ENCODE data around the gene HBA2.
"Not testable (repeated sequence)": the region's sequence is repeated elsewhere in the genome, so short reads cannot be mapped to it uniquely, and the experiment has no call there.

HBA2 gene

DNA sequence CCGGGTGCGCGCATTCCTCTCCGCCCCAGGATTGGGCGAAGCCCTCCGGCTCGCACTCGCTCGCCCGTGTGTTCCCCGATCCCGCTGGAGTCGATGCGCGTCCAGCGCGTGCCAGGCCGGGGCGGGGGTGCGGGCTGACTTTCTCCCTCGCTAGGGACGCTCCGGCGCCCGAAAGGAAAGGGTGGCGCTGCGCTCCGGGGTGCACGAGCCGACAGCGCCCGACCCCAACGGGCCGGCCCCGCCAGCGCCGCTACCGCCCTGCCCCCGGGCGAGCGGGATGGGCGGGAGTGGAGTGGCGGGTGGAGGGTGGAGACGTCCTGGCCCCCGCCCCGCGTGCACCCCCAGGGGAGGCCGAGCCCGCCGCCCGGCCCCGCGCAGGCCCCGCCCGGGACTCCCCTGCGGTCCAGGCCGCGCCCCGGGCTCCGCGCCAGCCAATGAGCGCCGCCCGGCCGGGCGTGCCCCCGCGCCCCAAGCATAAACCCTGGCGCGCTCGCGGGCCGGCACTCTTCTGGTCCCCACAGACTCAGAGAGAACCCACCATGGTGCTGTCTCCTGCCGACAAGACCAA, at the start of gene HBA2:
HBA2 (plus strand) TSS at position 503 of the 568 bp plus-strand sequence; CDS start at position 540, 37 bp downstream.
- DNase-seq, result not testable (repeated sequence)

DNA sequence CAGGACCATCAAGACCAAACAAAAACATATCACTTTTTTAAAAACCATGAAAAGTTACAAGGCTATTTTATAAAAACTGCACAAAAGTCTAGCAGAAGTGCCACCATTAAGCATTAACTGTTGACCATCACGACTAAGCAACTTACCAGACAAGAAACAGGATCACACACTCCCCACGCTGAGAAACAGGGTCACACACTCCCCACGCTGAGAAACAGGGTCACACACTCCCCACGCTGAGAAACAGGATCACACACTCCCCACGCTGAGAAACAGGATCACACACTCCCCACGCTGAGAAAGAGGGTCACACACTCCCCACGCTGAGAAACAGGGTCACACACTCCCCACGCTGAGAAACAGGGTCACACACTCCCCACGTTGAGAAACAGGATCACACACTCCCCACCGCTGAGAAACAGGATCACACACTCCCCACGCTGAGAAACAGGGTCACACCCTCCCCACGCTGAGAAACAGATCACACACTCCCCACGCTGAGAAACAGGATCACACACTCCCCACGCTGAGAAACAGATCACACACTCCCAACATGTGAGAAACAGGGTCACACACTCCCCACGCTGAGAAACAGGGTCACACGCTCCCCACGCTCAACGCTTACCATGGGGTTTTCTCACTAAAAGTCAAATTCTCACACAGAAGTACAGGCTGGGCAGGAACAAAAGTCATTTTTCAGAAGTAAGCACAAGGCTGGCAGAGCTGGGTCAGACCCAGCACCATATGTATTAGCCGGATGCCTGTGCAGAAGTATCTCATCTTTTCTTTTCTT, 48.9 kb upstream of the HBA2 start:
- not testable (repeated sequence) for DNase-seq

DNA sequence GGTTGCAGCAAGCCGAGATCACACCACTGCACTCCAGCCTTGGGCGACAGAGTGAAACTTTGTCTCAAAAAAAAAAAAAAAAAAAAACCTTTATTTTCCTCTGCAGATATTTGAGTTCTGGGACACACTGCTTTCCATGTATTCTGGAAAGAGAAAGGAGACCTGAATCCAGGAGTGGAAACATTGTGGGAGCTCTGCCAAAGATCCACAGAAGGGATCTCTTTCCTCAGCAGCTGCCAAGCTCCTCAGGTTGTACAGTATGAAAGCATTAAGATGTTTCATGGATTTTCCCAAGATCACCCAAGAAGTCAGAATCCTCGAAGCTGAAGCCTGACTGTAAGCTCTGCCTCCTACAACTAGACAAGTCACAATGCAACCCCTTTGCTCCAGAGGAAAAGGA, 47.7 kb upstream of the HBA2 start:
- DNase-seq, result no peak

DNA sequence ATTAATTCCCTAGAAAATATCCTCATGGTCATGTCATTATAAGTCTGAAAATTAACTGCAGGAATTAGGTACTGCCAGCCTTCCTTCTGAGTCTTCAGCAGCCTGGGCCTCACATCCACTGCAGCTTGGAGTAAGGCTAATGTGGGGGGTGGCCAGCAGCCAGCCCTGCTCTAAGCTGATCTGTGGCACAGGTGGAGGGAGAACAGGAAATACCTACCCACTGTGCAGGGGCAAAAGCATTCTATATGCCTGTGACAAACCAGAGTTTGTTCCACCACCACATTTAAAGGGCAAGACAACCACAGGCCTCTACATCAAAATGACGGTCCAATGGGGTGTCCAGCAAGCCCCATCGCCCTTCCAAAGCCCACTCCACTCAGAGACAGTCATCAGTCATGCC, 43.6 kb upstream of the HBA2 start:
- DNase-seq, result no peak

DNA sequence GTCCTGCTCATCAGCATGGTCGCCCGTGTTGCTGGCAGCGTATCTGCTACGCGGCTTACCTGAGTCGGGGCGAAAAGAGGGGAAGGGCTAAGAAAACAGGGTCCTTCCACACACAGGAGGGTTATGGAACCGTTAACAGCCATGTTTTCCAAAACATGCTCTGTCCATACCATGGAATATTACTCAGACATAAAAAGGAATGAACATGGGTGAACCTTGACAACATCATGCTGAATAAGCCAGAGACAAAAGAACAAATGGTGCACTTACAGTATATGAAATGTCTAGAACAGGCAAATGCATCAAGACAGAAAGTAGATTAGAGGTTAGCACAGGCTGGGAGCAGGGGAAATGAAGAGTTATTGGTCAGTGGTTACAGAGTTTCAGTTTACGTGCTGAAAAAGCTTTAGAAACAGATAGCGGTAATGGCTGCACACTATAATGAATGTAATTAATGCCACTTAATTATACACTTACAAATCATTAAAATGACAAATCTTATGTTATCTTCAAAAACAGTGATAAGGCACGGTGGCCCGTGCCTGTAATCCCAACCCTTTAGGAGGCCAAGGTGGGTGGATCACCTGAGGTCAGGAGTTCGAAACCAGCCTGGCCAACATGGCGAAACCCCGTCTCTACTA, 42.0 kb upstream of the HBA2 start:
- DNase-seq, result no peak

DNA sequence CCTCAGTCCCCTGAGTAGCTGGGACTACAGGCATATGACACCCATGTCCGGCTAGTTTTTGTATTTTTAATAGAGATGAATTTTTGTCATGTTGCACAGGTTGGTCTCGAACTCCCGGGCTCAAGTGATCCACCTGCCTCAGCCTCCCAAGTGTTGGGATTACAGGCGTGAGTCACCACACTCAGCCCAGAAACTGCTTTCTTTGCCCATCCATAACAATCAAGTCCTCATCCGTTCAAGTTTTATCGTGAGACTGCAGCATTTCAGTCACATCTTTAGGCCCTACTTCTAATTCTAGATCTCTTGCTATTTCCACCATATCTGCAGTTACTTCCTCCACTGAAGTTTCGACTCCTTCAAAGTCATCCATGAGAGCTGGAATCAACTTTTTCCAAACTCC, 40.6 kb upstream of the HBA2 start:
- DNase-seq, result no peak

DNA sequence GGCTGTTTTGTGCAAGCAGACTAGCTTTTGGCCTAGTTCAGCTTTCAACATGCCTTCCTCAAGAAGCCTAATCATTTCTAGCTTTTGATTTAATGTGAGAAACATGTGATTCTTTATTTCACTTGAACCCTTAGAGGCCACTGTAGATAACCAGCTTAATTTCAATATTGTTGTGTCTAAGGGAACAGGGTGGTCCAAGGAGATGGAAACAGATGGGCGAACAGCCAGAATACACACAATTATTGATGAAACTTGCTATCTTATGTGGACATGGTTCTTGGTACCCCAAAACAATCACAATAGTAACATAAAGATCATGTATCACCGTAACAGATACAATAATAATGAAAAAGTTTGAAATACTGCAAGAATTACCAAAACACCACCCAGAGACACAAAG, 39.0 kb upstream of the HBA2 start:
- no peak for DNase-seq

DNA sequence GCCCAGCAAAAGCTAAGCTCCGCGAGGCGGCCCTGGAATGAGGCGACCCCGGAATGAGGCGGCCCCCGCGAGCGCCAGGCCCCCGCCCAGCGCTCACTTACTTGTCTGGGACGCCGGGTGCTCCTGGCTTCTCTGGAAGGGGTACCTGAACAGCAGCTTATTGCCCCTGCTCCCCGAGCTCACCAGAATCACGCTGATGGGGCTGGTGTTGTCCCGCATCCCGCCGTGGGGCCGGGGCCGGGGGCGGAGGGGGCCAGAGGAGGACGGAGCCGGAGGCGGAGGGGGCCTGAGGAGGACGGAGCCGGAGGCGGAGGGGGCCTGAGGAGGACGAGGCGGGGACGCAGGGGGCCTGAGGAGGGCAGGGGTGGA, 34.6 kb upstream of the HBA2 start:
- no peak for DNase-seq

DNA sequence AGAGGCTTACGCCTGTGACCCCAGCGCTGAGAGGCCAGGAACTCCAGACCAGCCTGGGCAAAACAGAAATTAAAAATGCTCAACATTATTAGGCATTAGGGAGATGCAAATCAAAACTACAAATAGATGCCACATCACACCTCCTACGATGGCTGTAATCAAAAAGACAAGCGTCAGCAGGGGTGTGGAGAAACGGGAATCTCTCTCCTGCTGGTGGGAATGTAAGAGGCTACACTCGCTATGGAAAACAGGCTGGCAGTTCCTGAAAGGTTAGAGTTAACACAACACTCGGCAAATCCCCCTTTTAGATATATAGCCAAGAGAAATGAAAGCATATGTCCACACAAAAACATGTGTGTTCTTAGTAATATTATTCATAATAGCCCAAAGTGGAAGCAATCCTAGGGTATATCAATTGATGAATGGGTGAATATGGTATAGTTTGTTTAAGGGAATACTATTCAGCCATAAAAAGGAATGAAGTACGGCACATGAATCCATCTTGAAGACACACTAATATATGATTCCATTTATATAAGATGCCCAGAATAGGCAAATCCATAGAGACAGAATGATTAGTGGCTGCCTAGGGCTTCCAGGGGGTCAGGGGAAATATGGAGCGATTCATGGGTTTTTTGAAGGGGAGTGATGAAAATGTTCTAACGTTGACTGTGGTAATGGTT, 32.4 kb upstream of the HBA2 start:
- DNase-seq, result no peak

DNA sequence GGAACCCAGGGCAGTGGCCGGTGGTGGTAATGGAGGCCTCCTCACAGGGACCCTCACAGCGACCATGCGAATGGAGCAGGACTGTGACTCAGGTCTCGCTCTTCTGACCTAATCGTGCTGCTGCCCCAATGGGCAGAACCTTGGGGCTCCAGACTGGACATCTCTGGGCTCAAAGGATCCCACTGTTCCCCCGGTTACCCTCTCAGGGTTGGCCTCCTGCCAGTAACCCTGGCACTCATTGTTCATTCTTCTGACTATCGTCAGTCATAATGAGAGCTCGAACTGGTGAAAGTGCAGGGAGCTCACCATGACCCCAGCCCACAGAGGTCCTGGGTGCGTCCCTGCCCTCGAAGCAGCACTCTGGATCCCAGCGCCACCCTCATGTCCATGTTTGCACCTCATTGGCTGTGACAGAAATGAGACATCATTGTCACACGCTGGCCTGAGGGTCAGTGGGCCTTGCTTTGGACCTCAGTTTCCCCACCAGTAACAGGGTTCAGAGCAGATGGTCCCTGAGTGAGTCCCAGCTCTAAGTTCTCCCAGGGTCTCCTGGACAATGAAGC, 30.2 kb upstream of the HBA2 start:
- DNase-seq, result no peak

DNA sequence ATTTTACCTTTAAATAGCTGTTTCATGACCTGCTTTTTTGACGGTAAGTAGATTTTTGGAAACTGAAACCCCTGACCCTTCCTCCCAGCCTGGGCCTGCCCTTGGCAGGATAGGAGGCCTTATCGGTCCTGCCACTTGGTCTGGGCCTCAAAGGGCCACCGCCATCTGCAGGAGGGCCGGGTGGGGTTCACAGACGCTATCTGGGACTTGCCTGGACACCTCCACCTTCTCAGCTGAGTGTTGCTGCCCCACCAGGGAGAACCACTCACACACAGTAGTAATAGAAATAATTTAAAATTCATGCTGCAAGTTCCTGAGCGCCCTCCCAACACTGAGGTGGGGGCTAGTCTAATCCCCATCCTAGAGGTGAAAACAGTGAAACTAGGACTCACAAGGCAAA, 29.6 kb upstream of the HBA2 start:
- DNase-seq, result no peak

DNA sequence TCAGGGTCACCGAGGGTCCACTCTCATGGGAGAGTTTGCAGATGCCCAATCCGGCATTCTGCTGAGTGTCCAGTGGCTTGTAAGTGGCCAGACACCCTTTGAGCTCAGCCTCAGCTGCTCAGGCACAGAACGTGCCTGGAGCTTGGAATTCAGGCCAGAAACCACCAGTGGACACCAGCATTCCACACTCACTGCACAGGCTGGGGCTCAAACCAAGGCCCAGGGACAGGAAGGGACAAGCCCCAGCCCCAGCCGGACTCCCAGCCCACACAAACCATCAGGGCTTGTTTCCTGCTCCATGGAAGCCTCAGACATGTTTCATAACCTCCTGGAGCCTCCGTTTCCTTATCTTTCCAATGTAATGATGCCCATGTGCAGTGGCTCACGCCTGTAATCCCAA, 29.2 kb upstream of the HBA2 start:
- no peak for DNase-seq

DNA sequence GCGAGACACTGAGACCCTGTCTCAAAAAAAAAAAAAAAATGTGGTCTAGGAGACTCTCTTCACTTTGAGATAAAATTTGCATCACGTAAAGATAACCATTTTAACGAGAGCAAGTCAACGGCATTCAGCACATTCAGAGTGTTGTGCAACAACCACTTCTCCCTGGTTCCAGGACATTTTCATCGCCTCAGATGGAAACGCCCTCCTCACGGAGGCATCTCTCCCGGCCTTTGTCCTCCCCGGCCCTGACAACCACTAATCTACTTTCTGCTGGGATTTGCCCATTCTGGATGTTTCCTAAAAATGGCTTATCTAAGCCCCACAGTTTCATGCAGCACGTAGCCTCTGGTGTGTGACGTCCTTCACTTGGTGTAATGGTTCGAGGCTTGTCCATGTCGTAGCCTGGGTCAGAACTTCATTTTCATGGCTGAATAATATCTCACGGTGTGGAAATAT, 27.9 kb upstream of the HBA2 start:
- DNase-seq, result no peak

DNA sequence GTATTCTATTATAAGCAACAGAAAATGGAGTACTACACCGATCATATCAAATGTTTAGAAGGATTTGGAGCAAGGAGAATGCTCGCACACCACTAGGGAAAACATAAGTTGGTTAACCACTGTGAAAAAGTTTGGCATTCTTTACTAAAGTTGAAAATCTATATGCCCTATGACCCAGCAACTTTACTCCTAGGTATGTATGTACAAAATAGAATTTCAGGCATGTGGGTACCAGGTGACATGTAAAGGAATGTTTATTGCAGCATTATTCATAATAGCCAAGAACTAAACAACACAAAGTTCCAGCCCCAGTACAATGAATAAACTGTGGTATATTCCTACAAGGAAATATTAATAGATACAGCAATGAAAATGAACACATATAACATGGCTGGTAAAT, 26.0 kb upstream of the HBA2 start:
- DNase-seq, result no peak

DNA sequence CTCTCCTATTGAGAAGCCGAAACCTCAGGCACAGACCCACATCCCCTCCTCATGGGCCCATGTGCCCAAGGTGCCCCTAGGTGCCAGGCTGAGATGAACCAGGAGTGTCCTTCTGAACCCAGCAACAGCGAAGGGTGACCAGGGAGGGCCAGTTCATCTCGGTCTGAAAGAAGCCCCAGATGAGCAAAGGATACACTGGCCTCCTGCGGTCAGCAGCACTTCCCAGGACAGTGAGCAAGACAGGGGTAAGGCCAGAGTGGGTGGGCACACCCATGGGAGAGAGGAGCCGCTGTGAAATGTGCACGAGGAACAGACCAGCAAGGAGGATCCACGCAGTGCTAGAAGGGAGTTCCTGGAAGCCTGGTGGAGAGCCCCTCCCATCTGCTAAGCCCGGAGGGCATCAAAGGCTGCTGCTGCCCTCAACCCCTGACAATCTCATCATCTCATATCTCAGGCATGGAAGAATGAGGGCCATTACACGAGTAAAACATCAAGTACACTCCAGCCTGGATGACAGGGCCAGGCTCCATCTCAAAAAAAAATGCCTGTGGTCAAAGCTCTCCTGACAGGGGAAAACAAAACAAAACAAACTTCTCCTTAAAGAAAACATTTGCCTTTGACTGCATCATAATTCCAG, 23.5 kb upstream of the HBA2 start:
- no peak for DNase-seq

DNA sequence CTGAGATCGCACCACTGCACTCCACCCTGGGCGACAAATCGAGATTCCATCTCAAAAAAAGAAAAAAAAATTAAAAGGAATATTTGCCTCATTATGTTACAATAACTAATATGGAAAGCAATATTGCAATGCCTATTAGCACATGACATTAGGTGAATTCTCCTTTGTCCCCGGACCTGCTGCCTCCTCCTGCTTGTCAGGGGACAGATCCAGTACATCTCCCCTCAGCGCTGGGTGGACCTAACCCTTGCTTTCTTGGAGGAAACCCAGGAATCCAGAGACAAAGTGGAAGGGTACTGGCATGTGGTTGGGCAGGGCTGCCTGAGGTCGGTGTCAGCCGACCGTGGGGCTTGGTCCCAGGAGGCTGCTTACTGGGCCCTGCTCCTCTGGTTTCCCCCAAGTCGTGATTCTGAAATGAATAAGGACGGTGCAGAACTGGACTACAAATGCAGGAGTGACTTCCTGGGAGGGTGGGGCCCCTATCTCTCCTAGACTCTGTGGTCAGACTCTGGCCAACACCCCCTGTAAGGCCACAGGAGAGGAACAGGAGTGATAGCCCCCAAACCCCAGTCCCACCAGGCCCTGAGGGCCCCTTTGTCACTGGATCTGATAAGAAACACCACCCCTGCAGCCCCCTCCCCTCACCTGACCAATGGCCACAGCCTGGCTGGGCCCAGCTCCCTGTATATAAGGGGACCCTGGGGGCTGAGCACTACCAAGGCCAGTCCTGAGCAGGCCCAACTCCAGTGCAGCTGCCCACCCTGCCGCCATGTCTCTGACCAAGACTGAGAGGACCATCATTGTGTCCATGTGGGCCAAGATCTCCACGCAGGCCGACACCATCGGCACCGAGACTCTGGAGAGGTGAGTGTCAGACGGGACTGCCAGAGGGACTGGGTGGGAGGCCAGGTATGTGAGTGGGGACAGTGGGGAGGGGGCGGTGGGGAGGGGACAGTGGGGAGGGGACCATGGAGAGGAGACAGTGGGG, 20.2 kb upstream of the HBA2 start, which contains the start of gene HBZ:
HBZ (plus strand) TSS at position 504 of the 988 bp plus-strand sequence; CDS start at position 770, 266 bp downstream.
- DNase-seq, result no peak

DNA sequence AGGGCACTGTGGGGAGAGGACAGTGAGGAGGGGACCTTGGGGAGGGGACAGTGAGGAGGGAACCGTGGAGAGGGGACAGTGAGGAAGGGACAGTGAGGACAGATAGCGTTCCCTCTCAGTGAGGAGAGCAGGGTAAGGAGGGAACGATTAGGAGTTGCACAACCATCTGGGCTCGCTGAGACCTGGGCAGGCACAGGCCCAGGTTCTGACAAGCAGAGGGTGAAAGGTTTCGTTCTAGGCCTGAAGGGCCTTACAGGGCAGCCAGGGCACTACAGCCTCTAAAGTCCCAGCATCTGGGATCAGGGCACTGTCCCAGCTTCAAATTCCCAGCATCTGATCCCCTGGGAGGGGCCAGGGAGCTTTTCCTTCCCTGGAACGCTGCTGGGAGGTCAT, 19.6 kb upstream of the HBA2 start:
- not testable (repeated sequence) for DNase-seq

DNA sequence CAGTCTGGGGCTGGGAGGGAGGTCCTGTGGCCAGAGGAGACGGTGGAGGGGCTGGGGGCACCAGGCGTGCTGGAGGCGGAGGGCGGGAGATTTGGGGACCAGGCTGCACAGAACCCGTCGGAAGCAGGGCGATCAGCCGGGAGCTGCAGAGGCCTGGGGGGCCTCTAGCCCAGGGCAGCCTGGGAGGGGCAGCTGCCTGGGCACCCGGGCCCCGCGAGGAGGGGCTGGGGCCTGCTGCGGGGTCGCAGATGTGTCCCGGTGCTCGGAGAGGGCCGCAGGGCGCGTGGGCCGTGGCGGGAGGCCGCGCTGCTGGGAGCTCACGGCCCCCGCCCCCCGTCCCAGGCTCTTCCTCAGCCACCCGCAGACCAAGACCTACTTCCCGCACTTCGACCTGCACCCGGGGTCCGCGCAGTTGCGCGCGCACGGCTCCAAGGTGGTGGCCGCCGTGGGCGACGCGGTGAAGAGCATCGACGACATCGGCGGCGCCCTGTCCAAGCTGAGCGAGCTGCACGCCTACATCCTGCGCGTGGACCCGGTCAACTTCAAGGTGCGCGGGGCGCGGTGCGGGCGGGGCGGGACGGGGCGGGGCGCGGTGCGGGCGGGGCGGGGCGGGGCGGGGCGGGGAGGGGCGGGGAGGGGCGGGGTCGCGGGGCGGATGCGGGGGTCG, 19.0 kb upstream of the HBA2 start:
- not testable (repeated sequence) for DNase-seq

DNA sequence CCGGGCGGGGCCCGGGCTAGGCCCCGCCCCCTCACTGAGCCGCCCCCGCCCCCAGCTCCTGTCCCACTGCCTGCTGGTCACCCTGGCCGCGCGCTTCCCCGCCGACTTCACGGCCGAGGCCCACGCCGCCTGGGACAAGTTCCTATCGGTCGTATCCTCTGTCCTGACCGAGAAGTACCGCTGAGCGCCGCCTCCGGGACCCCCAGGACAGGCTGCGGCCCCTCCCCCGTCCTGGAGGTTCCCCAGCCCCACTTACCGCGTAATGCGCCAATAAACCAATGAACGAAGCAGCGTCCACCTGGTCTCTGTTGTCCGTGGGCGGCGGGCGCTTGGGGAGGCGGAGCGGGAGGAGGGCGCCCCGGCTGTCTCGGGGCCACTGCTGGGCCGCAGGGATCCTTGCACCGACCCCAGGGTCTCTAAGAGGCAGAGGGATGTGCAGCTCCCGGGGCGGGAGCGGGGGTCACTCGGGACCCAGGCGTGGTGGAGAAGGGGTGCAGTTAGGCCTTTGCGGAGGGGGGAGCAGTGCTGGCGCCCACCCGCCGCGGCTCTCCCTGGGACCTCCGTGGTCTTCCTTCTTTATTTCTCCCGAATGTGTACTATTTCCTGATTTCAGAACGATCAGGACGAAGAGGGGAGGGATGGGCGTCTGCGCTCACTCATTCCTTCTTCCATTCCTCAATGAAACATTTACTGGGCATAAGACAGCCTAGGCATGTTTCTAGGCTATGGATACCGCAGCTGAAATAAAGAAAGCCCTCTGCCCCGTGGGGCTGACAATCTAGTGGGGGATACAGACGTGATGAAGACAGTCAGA, 18.3 kb upstream of the HBA2 start:
- peak; percentile 26 for DNase-seq

DNA sequence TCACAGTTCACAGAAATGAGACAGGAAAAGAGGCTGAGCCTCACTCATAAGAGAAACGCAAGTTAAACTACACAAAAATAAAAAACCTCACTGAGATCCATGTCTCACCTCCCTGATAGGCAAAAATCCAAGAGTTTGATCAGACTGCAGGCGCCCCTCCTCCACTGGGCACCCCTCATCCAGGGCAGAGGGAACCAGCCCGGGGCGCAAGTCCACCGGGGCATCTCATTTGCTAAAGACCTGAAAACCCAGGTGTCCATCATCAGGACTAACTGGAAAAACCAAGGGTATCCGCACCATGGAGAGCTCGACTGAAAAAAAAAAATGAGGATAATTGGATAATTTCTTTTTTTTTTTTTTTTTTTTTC, 17.7 kb upstream of the HBA2 start:
- DNase-seq, result no peak

Measured in NCI-H345 (cell line).